HG02943 (cell line): ENCODE results near the gene LIPG.
"Not testable (repeated sequence)": the region's sequence is repeated elsewhere in the genome, so short reads cannot be mapped to it uniquely, and the experiment has no call there.

Source experiments
- ATAC-seq: cut with Tn5 transposase; IDR thresholded peaks from one replicate; pipeline ENCODE4 v1.9.1; 2021; ENCODE audit warnings: mild to moderate bottlenecking, low read depth, moderate library complexity; ENCODE audit not compliant: unreplicated experiment

The LIPG gene

GRCh38 chr18:49561289-49562193, at the start of gene LIPG:
Gene LIPG (plus strand): TSS chr18:49562057. CDS start chr18:49562309, 252 bp downstream.
- no peak for ATAC-seq

- ATAC-seq = not testable (repeated sequence)
These were observed 49.0 kb upstream of the LIPG start for GRCh38 chr18:49512876-49513275.

GRCh38 chr18:49514577-49514976, 47.3 kb upstream of the LIPG start:
- ATAC-seq = no peak

GRCh38 chr18:49515003-49515402, 46.9 kb upstream of the LIPG start:
- not testable (repeated sequence) for ATAC-seq

- no peak for ATAC-seq
These were observed 46.3 kb upstream of the LIPG start for GRCh38 chr18:49515516-49515915.

GRCh38 chr18:49517483-49517882, 44.4 kb upstream of the LIPG start:
- ATAC-seq = no peak

GRCh38 chr18:49519101-49519971, 42.5 kb upstream of the LIPG start:
- ATAC-seq = no peak

- ATAC-seq = no peak
These were observed 41.2 kb upstream of the LIPG start for GRCh38 chr18:49520661-49521145.

- no peak for ATAC-seq
These were observed 40.5 kb upstream of the LIPG start for GRCh38 chr18:49521216-49521835.

- ATAC-seq = not testable (repeated sequence)
These were observed 38.2 kb upstream of the LIPG start for GRCh38 chr18:49523580-49524093.

GRCh38 chr18:49524349-49524748, 37.5 kb upstream of the LIPG start:
- ATAC-seq = no peak

GRCh38 chr18:49524951-49525350, 36.9 kb upstream of the LIPG start:
- ATAC-seq = no peak

- ATAC-seq = no peak
These were observed 35.9 kb upstream of the LIPG start for GRCh38 chr18:49525981-49526380.

- ATAC-seq = no peak
These were observed 34.1 kb upstream of the LIPG start for GRCh38 chr18:49527631-49528327.

GRCh38 chr18:49529596-49529995, 32.3 kb upstream of the LIPG start:
- ATAC-seq = no peak

GRCh38 chr18:49531678-49532153, 30.1 kb upstream of the LIPG start:
- no peak for ATAC-seq

- no peak for ATAC-seq
These were observed 26.8 kb upstream of the LIPG start for GRCh38 chr18:49534846-49535601.

- ATAC-seq = no peak
These were observed 24.5 kb upstream of the LIPG start for GRCh38 chr18:49537232-49537896.
